ENCODE data around the gene PIPOX. TPM values are rescaled to one million over a fixed set of nuclear protein-coding genes. Genes with fewer than 3 reads are reported as not detected.

The PIPOX gene
- total and polyA plus RNA-seq, 2 experiments from 2014 or later = not detected

- WGBS, 2 experiments (ENCODE audit: low coverage in 1 of 2, low lambda C conversion rate in 2 of 2, missing lambda C conversion rate in 2 of 2) = 33 to 45% methylated on average over 3 of the region's 3 CpGs
- no peaks in the 10 kb centered on the region for H3K9me2 ChIP-seq (ENCODE audit: insufficient read depth)
- no peaks in the 10 kb centered on the region for H3K9me3 ChIP-seq (ENCODE audit: low read depth)
- no peak overlapping the region for H3K9ac ChIP-seq
- H3K4me3 ChIP-seq = no peak overlapping the region
- no peaks in the 10 kb centered on the region for H3K4me1 ChIP-seq (ENCODE audit: insufficient read depth)
- H3K4me2 ChIP-seq (ENCODE audit: unreplicated experiment) = no peak overlapping the region
- H2AFZ ChIP-seq = no peak overlapping the region
- H3K27ac ChIP-seq = no peak overlapping the region
- no peak for DNase-seq
- no peak for TF ChIP-seq EZH2phosphoT487 (IDR thresholded peaks at IDR 0.05; ENCODE audit: insufficient read depth, low read depth)
- no peak for TF ChIP-seq EZH2 (IDR thresholded peaks at IDR 0.05; ENCODE audit: insufficient read depth, poor library complexity, severe bottlenecking)
- H3F3A ChIP-seq (ENCODE audit: insufficient read depth) = no peaks in the 10 kb centered on the region
- in situ Hi-C loops (cut with MboI) = no loop called here
- no peaks in the 10 kb centered on the region for H4K20me1 ChIP-seq (ENCODE audit: insufficient read depth)
- H3K27me3 ChIP-seq (replicated peaks; ENCODE audit: insufficient read depth) = peaks cover 44% of the 10 kb centered on the region
- H3K79me2 ChIP-seq (ENCODE audit: insufficient read depth) = no peaks in the 10 kb centered on the region
- H3K36me3 ChIP-seq (ENCODE audit: low read depth) = no peaks in the 10 kb centered on the region
Measured at GRCh38 chr17:29008591-29008990, 34.4 kb upstream of the PIPOX start.

- Histone ChIP-seq H3K36me3 (ENCODE audit: low read depth) (no peaks in the 10 kb centered on the region), H3K27me3 (replicated peaks; ENCODE audit: insufficient read depth) (peaks cover 44% of the 10 kb centered on the region)
- WGBS, 2 experiments (ENCODE audit: low coverage in 1 of 2, low lambda C conversion rate in 2 of 2, missing lambda C conversion rate in 2 of 2) = 7 to 8% methylated on average over 3 of the region's 3 CpGs
Measured at GRCh38 chr17:29010129-29010528, 32.8 kb upstream of the PIPOX start.

DNA sequence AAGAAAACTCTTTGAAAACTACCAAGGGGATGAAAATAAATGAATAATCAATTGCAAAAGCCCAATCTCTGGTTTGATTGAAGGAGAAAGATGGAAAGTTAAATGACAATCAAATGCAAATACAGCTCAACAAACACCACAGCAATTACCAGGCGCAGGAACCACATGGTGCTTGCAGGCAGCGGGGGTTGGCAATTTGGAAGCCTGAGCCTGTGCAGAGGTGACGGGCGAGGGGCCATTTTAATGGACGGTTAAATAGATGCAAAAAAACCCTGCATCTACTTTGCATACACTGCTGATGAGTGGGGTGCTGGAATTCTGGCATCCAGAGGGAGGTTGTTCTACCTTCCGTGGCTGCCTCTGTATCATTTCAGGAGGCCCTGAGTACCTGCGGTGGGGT lies 32.4 kb upstream of the PIPOX start:
- Histone ChIP-seq H4K20me1 (ENCODE audit: insufficient read depth) (no peaks in the 10 kb centered on the region), H3K4me1 (ENCODE audit: insufficient read depth) (no peaks in the 10 kb centered on the region), H3K27ac (no peak overlapping the region), H3K9ac (no peak overlapping the region), H3K9me3 (ENCODE audit: low read depth) (no peaks in the 10 kb centered on the region), H3K4me2 (ENCODE audit: unreplicated experiment) (no peak overlapping the region), H3F3A (ENCODE audit: insufficient read depth) (no peaks in the 10 kb centered on the region), H3K4me3 (no peak overlapping the region), H3K27me3 (replicated peaks; ENCODE audit: insufficient read depth) (peaks cover 42% of the 10 kb centered on the region), H3K9me2 (ENCODE audit: insufficient read depth) (no peaks in the 10 kb centered on the region), H2AFZ (no peak overlapping the region), H3K36me3 (ENCODE audit: low read depth) (no peaks in the 10 kb centered on the region), H3K79me2 (ENCODE audit: insufficient read depth) (no peaks in the 10 kb centered on the region)
- 39 to 43% methylated on average over 7 of the region's 7 CpGs for WGBS, 2 experiments (ENCODE audit: low coverage in 1 of 2, low lambda C conversion rate in 2 of 2, missing lambda C conversion rate in 2 of 2)
- in situ Hi-C loops (cut with MboI) = no loop called here
- no peak for DNase-seq
- TF ChIP-seq EZH2phosphoT487 (IDR thresholded peaks at IDR 0.05; ENCODE audit: insufficient read depth, low read depth) (no peak), EZH2 (IDR thresholded peaks at IDR 0.05; ENCODE audit: insufficient read depth, poor library complexity, severe bottlenecking) (no peak)

More at GRCh38 chr17:29010129-29010528, 32.8 kb upstream of the PIPOX start:
- Histone ChIP-seq H3K79me2 (ENCODE audit: insufficient read depth) (no peaks in the 10 kb centered on the region), H4K20me1 (ENCODE audit: insufficient read depth) (no peaks in the 10 kb centered on the region), H3K4me3 (no peak overlapping the region), H3K4me1 (ENCODE audit: insufficient read depth) (no peaks in the 10 kb centered on the region), H3K9me3 (ENCODE audit: low read depth) (no peaks in the 10 kb centered on the region), H2AFZ (no peak overlapping the region), H3K4me2 (ENCODE audit: unreplicated experiment) (no peak overlapping the region), H3K27ac (no peak overlapping the region), H3K9me2 (ENCODE audit: insufficient read depth) (no peaks in the 10 kb centered on the region), H3F3A (ENCODE audit: insufficient read depth) (no peaks in the 10 kb centered on the region), H3K9ac (no peak overlapping the region)
- TF ChIP-seq EZH2phosphoT487 (IDR thresholded peaks at IDR 0.05; ENCODE audit: insufficient read depth, low read depth) (no peak), EZH2 (IDR thresholded peaks at IDR 0.05; ENCODE audit: insufficient read depth, poor library complexity, severe bottlenecking) (no peak)
- DNase-seq = no peak
- in situ Hi-C loops (cut with MboI) = no loop called here

- H3K36me3 ChIP-seq (ENCODE audit: low read depth) = no peaks in the 10 kb centered on the region
- H3K9me2 ChIP-seq (ENCODE audit: insufficient read depth) = no peaks in the 10 kb centered on the region
- no peak overlapping the region for H3K9ac ChIP-seq
- 43 to 44% methylated on average over 1 of the region's 1 CpG for WGBS, 2 experiments (ENCODE audit: low coverage in 1 of 2, low lambda C conversion rate in 2 of 2, missing lambda C conversion rate in 2 of 2)
- H3K79me2 ChIP-seq (ENCODE audit: insufficient read depth) = no peaks in the 10 kb centered on the region
- in situ Hi-C loops (cut with MboI) = no loop called here
- H3K4me2 ChIP-seq (ENCODE audit: unreplicated experiment) = no peak overlapping the region
- H3F3A ChIP-seq (ENCODE audit: insufficient read depth) = no peaks in the 10 kb centered on the region
- no peak for DNase-seq
- TF ChIP-seq EZH2phosphoT487 (IDR thresholded peaks at IDR 0.05; ENCODE audit: insufficient read depth, low read depth) = no peak
- TF ChIP-seq EZH2 (IDR thresholded peaks at IDR 0.05; ENCODE audit: insufficient read depth, poor library complexity, severe bottlenecking) = no peak
- no peaks in the 10 kb centered on the region for H4K20me1 ChIP-seq (ENCODE audit: insufficient read depth)
- no peaks in the 10 kb centered on the region for H3K9me3 ChIP-seq (ENCODE audit: low read depth)
- H2AFZ ChIP-seq = no peak overlapping the region
- H3K4me1 ChIP-seq (ENCODE audit: insufficient read depth) = no peaks in the 10 kb centered on the region
- H3K27ac ChIP-seq = no peak overlapping the region
- H3K27me3 ChIP-seq (replicated peaks; ENCODE audit: insufficient read depth) = peaks cover 55% of the 10 kb centered on the region
- no peak overlapping the region for H3K4me3 ChIP-seq
Measured at GRCh38 chr17:29012535-29012934, 30.4 kb upstream of the PIPOX start.

DNA sequence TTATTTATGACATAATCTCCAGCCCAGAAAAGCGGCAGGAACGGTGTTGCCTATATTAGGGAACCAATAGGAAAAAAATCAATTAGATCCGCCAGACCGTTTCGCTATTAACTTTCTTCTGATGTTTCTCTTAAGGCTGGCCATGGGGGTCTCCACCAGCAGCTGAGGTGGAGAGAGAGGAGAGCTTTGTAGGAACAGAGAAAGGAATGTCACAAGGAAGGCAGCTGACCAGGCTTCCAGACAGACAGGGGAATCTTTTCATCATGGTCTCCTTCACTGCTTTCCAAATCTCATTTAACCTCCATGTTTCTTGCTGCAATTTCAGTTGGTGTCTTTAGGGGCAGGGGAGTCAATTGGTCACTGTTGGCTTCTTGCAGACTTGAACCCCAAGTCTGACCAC lies 28.2 kb upstream of the PIPOX start:
- TF ChIP-seq EZH2phosphoT487 (IDR thresholded peaks at IDR 0.05; ENCODE audit: insufficient read depth, low read depth) (no peak), EZH2 (IDR thresholded peaks at IDR 0.05; ENCODE audit: insufficient read depth, poor library complexity, severe bottlenecking) (no peak)
- H3F3A ChIP-seq (ENCODE audit: insufficient read depth) = no peaks in the 10 kb centered on the region
- in situ Hi-C loops (cut with MboI) = no loop called here
- WGBS, 2 experiments (ENCODE audit: low coverage in 1 of 2, low lambda C conversion rate in 2 of 2, missing lambda C conversion rate in 2 of 2) = 41 to 47% methylated on average over 5 of the region's 5 CpGs
- H3K36me3 ChIP-seq (ENCODE audit: low read depth) = no peaks in the 10 kb centered on the region
- no peaks in the 10 kb centered on the region for H4K20me1 ChIP-seq (ENCODE audit: insufficient read depth)
- no peak overlapping the region for H2AFZ ChIP-seq
- H3K9ac ChIP-seq = no peak overlapping the region
- no peaks in the 10 kb centered on the region for H3K9me3 ChIP-seq (ENCODE audit: low read depth)
- H3K79me2 ChIP-seq (ENCODE audit: insufficient read depth) = no peaks in the 10 kb centered on the region
- no peaks in the 10 kb centered on the region for H3K9me2 ChIP-seq (ENCODE audit: insufficient read depth)
- H3K4me3 ChIP-seq = no peak overlapping the region
- no peak overlapping the region for H3K4me2 ChIP-seq (ENCODE audit: unreplicated experiment)
- peaks cover 68% of the 10 kb centered on the region for H3K27me3 ChIP-seq (replicated peaks; ENCODE audit: insufficient read depth)
- DNase-seq = no peak
- no peaks in the 10 kb centered on the region for H3K4me1 ChIP-seq (ENCODE audit: insufficient read depth)
- no peak overlapping the region for H3K27ac ChIP-seq
